ENCODE results near the gene ASRGL1.
"Not testable (repeated sequence)": the region's sequence is repeated elsewhere in the genome, so short reads cannot be mapped to it uniquely, and the experiment has no call there.

Gene ASRGL1

GRCh38 chr11:62337303-62338181, at the start of gene ASRGL1:
Gene ASRGL1 (plus strand): TSS chr11:62337448. CDS start chr11:62337978, 530 bp downstream.
- in situ Hi-C loops (cut with MboI; ENCODE audit: low sequenced_read_pairs), result loop anchor here (5.0 kb wide), 1 partner anchor 35 kb away; no protein-coding TSS in a partner anchor

GRCh38 chr11:62295504-62295903, 41.7 kb upstream of the ASRGL1 start:
- in situ Hi-C loops (cut with MboI; ENCODE audit: low sequenced_read_pairs), result no loop called here

GRCh38 chr11:62298975-62299374, 38.3 kb upstream of the ASRGL1 start, which contains the start of gene SCGB1D4:
Gene SCGB1D4 (minus strand): TSS chr11:62299075. CDS start chr11:62299010, 65 bp downstream.
- in situ Hi-C loops (cut with MboI; ENCODE audit: low sequenced_read_pairs), result no loop called here

- in situ Hi-C loops (cut with MboI; ENCODE audit: low sequenced_read_pairs), result loop anchor here (25.0 kb wide), 1 partner anchor 444 kb away; no protein-coding TSS in a partner anchor
Measured at GRCh38 chr11:62306227-62306626, 31.0 kb upstream of the ASRGL1 start.

- in situ Hi-C loops (cut with MboI; ENCODE audit: low sequenced_read_pairs), result loop anchor here (25.0 kb wide), 1 partner anchor 446 kb away; no protein-coding TSS in a partner anchor
Measured at GRCh38 chr11:62307950-62308349, 29.3 kb upstream of the ASRGL1 start.

GRCh38 chr11:62309991-62310390, 27.3 kb upstream of the ASRGL1 start:
- in situ Hi-C loops (cut with MboI; ENCODE audit: low sequenced_read_pairs), result loop anchor here (25.0 kb wide), 1 partner anchor 448 kb away; no protein-coding TSS in a partner anchor

- in situ Hi-C loops (cut with MboI; ENCODE audit: low sequenced_read_pairs), result loop anchor here (25.0 kb wide), 1 partner anchor 453 kb away; no protein-coding TSS in a partner anchor
Measured at GRCh38 chr11:62315431-62315830, 21.8 kb upstream of the ASRGL1 start.

- in situ Hi-C loops (cut with MboI; ENCODE audit: low sequenced_read_pairs), result loop anchor here (25.0 kb wide), 1 partner anchor 460 kb away; no protein-coding TSS in a partner anchor
Measured at GRCh38 chr11:62322524-62322923, 14.7 kb upstream of the ASRGL1 start.

GRCh38 chr11:62324731-62325556, 12.3 kb upstream of the ASRGL1 start:
- in situ Hi-C loops (cut with MboI; ENCODE audit: low sequenced_read_pairs), result loop anchor here (25.0 kb wide), 1 partner anchor 463 kb away; no protein-coding TSS in a partner anchor

- in situ Hi-C loops (cut with MboI; ENCODE audit: low sequenced_read_pairs), result not testable (repeated sequence)
Measured at GRCh38 chr11:62325781-62326180, 11.5 kb upstream of the ASRGL1 start.

GRCh38 chr11:62326719-62327118, 10.5 kb upstream of the ASRGL1 start:
- in situ Hi-C loops (cut with MboI; ENCODE audit: low sequenced_read_pairs), result not testable (repeated sequence)

- in situ Hi-C loops (cut with MboI; ENCODE audit: low sequenced_read_pairs), result not testable (repeated sequence)
Measured at GRCh38 chr11:62327541-62327940, 9.7 kb upstream of the ASRGL1 start.

GRCh38 chr11:62331264-62331663, 6.0 kb upstream of the ASRGL1 start:
- in situ Hi-C loops (cut with MboI; ENCODE audit: low sequenced_read_pairs), result not testable (repeated sequence)

- in situ Hi-C loops (cut with MboI; ENCODE audit: low sequenced_read_pairs), result no loop called here
Measured at GRCh38 chr11:62333768-62334167, 3.5 kb upstream of the ASRGL1 start.

GRCh38 chr11:62336949-62337302, 322 bp upstream of the ASRGL1 start:
- in situ Hi-C loops (cut with MboI; ENCODE audit: low sequenced_read_pairs), result loop anchor here (5.0 kb wide), 1 partner anchor 35 kb away; no protein-coding TSS in a partner anchor

- in situ Hi-C loops (cut with MboI; ENCODE audit: low sequenced_read_pairs), result loop anchor here (5.0 kb wide), 1 partner anchor 34 kb away; no protein-coding TSS in a partner anchor
Measured at GRCh38 chr11:62338218-62338617, 970 bp downstream of the ASRGL1 start.

GRCh38 chr11:62340269-62340901, 3.1 kb downstream of the ASRGL1 start:
- in situ Hi-C loops (cut with MboI; ENCODE audit: low sequenced_read_pairs), result no loop called here

- in situ Hi-C loops (cut with MboI; ENCODE audit: low sequenced_read_pairs), result no loop called here
Measured at GRCh38 chr11:62341588-62341987, 4.3 kb downstream of the ASRGL1 start.

GRCh38 chr11:62343646-62344190, 6.5 kb downstream of the ASRGL1 start:
- in situ Hi-C loops (cut with MboI; ENCODE audit: low sequenced_read_pairs), result not testable (repeated sequence)

- in situ Hi-C loops (cut with MboI; ENCODE audit: low sequenced_read_pairs), result no loop called here
Measured at GRCh38 chr11:62344210-62344609, 7.0 kb downstream of the ASRGL1 start.

Measured in HL-60/S4 (cell line).